ENCODE data around the gene MPZL1.

- TF ChIP-seq PPARA (CRISPR knock-in tag; IDR thresholded peaks at IDR 0.05; ENCODE audit: borderline replicate concordance) (no peak), POU6F1 (CRISPR knock-in tag; IDR thresholded peaks at IDR 0.05; ENCODE audit: borderline replicate concordance, low read depth) (no peak)
Measured at GRCh38 chr1:167756730-167757405, 35.1 kb downstream of the MPZL1 start.
